Uterus (tissue), 2 donors: Measurements from ENCODE around the gene TANK.

Source experiments
- POLR2A ChIP-seq, 2 donors: fragments of 450-650 bp; IDR thresholded peaks; one replicate each; pipeline ENCODE4 v1.6.1; 2016; ENCODE audit warnings: antibody characterized with exemption in 2 of 2, mild to moderate bottlenecking in 1 of 2, moderate library complexity in 1 of 2
- TF ChIP-seq, protein P1 (sequence below), 4 experiments: fragments of 200-600 bp in 2 of 4; fragments of 450-650 bp in 2 of 4; sonication (generic) in 2 of 4; IDR thresholded peaks; one replicate each; pipeline ENCODE4 v1.5.1; 2016 to 2019; ENCODE audit warnings: antibody characterized with exemption in 4 of 4, mild to moderate bottlenecking in 2 of 4, moderate library complexity in 1 of 4

GRCh38 chr2:161119483-161119882, 40.7 kb upstream of the TANK start:
- TF ChIP-seq, protein P1, sequence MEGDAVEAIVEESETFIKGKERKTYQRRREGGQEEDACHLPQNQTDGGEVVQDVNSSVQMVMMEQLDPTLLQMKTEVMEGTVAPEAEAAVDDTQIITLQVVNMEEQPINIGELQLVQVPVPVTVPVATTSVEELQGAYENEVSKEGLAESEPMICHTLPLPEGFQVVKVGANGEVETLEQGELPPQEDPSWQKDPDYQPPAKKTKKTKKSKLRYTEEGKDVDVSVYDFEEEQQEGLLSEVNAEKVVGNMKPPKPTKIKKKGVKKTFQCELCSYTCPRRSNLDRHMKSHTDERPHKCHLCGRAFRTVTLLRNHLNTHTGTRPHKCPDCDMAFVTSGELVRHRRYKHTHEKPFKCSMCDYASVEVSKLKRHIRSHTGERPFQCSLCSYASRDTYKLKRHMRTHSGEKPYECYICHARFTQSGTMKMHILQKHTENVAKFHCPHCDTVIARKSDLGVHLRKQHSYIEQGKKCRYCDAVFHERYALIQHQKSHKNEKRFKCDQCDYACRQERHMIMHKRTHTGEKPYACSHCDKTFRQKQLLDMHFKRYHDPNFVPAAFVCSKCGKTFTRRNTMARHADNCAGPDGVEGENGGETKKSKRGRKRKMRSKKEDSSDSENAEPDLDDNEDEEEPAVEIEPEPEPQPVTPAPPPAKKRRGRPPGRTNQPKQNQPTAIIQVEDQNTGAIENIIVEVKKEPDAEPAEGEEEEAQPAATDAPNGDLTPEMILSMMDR (IDR thresholded peaks at IDR 0.05) = no peak
- TF ChIP-seq POLR2A (IDR thresholded peaks at IDR 0.05) = no peak
